ENCODE data around the gene GRM2. TPM values are rescaled to one million over a fixed set of nuclear protein-coding genes. Genes with fewer than 3 reads are reported as not detected.

The GRM2 gene
- total RNA-seq, 2 donors from 2014 or later, result 0.32 to 5.5 TPM

- Histone ChIP-seq H3K27me3 (replicated peaks; ENCODE audit: insufficient read depth) (no peaks in the 10 kb centered on the region), H3K4me3 (no peak overlapping the region), H3K36me3 (peaks cover 0 to 5% of the 10 kb centered on the region in 2 donors), H3K9me3 (no peaks in the 10 kb centered on the region), H3K4me1 (replicated peaks) (peaks cover 5% of the 10 kb centered on the region), H3K27ac (no peak overlapping the region)
- DNase-seq (ENCODE audit: low spot score), result no peak
- 84% methylated on average over 7 of the region's 7 CpGs for WGBS
- intact Hi-C loops (cut with DNase I), result loop anchor here (10.0 kb wide), 1 partner anchor 1065 kb away; the partner anchor contains the start of genes CISH and MAPKAPK3
- TF ChIP-seq POLR2AphosphoS5 (IDR thresholded peaks at IDR 0.05) (no peak), CTCF (IDR thresholded peaks at IDR 0.05) (no peak), POLR2A (IDR thresholded peaks at IDR 0.05) (no peak)
Observed at GRCh38 chr3:51679777-51680176, 27.1 kb upstream of the GRM2 start.

GRCh38 chr3:51680196-51680595, 26.7 kb upstream of the GRM2 start:
- H3K4me3 ChIP-seq, result no peak overlapping the region
- DNase-seq (ENCODE audit: low spot score), result no peak
- WGBS, result 92% methylated on average over 5 of the region's 6 CpGs
- H3K9me3 ChIP-seq, result no peaks in the 10 kb centered on the region
- H3K27me3 ChIP-seq (replicated peaks; ENCODE audit: insufficient read depth), result no peaks in the 10 kb centered on the region
- H3K4me1 ChIP-seq (replicated peaks), result peaks cover 5% of the 10 kb centered on the region
- TF ChIP-seq POLR2AphosphoS5 (IDR thresholded peaks at IDR 0.05) (no peak), POLR2A (IDR thresholded peaks at IDR 0.05) (no peak), CTCF (IDR thresholded peaks at IDR 0.05) (no peak)
- H3K36me3 ChIP-seq, result peaks cover 0 to 6% of the 10 kb centered on the region in 2 donors
- no peak overlapping the region for H3K27ac ChIP-seq
- intact Hi-C loops (cut with DNase I), result no loop called here

GRCh38 chr3:51680663-51681230, 26.1 kb upstream of the GRM2 start:
- intact Hi-C loops (cut with DNase I), result no loop called here
- H3K27me3 ChIP-seq (replicated peaks; ENCODE audit: insufficient read depth), result no peaks in the 10 kb centered on the region
- H3K4me3 ChIP-seq, result no peak overlapping the region
- peaks cover 0 to 6% of the 10 kb centered on the region in 2 donors for H3K36me3 ChIP-seq
- H3K27ac ChIP-seq, result no peak overlapping the region
- WGBS, result 83% methylated on average over 2 of the region's 2 CpGs
- peaks cover 5% of the 10 kb centered on the region for H3K4me1 ChIP-seq (replicated peaks)
- no peak for DNase-seq (ENCODE audit: low spot score)
- no peaks in the 10 kb centered on the region for H3K9me3 ChIP-seq
- TF ChIP-seq POLR2AphosphoS5 (IDR thresholded peaks at IDR 0.05) (no peak), POLR2A (IDR thresholded peaks at IDR 0.05) (no peak), CTCF (IDR thresholded peaks at IDR 0.05) (no peak)

GRCh38 chr3:51681453-51681852, 25.4 kb upstream of the GRM2 start:
- Histone ChIP-seq H3K36me3 (peaks cover 0 to 6% of the 10 kb centered on the region in 2 donors), H3K4me3 (no peak overlapping the region), H3K27ac (peak overlapping the region in 1 of 2 donors; percentile 7), H3K9me3 (no peaks in the 10 kb centered on the region), H3K27me3 (replicated peaks; ENCODE audit: insufficient read depth) (no peaks in the 10 kb centered on the region), H3K4me1 (replicated peaks) (peaks cover 5% of the 10 kb centered on the region)
- WGBS, result 68% methylated on average over 3 of the region's 3 CpGs
- TF ChIP-seq POLR2A (IDR thresholded peaks at IDR 0.05), result no peak
- TF ChIP-seq CTCF (IDR thresholded peaks at IDR 0.05), result no peak
- TF ChIP-seq POLR2AphosphoS5 (IDR thresholded peaks at IDR 0.05), result no peak
- intact Hi-C loops (cut with DNase I), result no loop called here
- DNase-seq (ENCODE audit: low spot score), result no peak

GRCh38 chr3:51682079-51682478, 24.8 kb upstream of the GRM2 start:
- Histone ChIP-seq H3K36me3 (peaks cover 0 to 6% of the 10 kb centered on the region in 2 donors), H3K27ac (no peak overlapping the region), H3K9me3 (no peaks in the 10 kb centered on the region), H3K4me1 (replicated peaks) (peaks cover 5% of the 10 kb centered on the region), H3K27me3 (replicated peaks; ENCODE audit: insufficient read depth) (no peaks in the 10 kb centered on the region), H3K4me3 (no peak overlapping the region)
- TF ChIP-seq CTCF (IDR thresholded peaks at IDR 0.05), result peak; percentile 18 to 90 (median 76)
- TF ChIP-seq POLR2A (IDR thresholded peaks at IDR 0.05), result no peak
- peak; percentile 82 for TF ChIP-seq POLR2AphosphoS5 (IDR thresholded peaks at IDR 0.05)
- intact Hi-C loops (cut with DNase I), result no loop called here
- whole genome bisulfite sequencing, result 24% methylated on average over 4 of the region's 4 CpGs
- DNase-seq (ENCODE audit: low spot score), result peak; percentile 80

Measured in prostate gland (tissue), 2 donors.